HuH-7.5 (cell line): Measurements from ENCODE around the gene CARS1.

Experiments used
- DNase-seq: peaks from one replicate; pipeline ENCODE4 v3.0.0; 2011; ENCODE audit warnings: low spot score

The CARS1 gene

GRCh38 chr11:2955906-2956476, 101.2 kb downstream of the CARS1 start:
- no peak for DNase-seq

- no peak for DNase-seq
Measured at GRCh38 chr11:2954263-2954662, 103.0 kb downstream of the CARS1 start.

GRCh38 chr11:2952290-2952689, 104.9 kb downstream of the CARS1 start:
- no peak for DNase-seq

- DNase-seq = no peak
Measured at GRCh38 chr11:2951231-2952110, 105.8 kb downstream of the CARS1 start.
